Measurements from ENCODE around the gene EPM2AIP1. TPM values are rescaled to one million over a fixed set of nuclear protein-coding genes. Genes with fewer than 3 reads are reported as not detected.

Gene EPM2AIP1
- total and polyA plus RNA-seq, 9 of the 15 experiments (the other 6 are each of a cell fraction or from before 2014, with no cell fraction given) = 6.7 to 44.8 (median 25.2) TPM

DNA sequence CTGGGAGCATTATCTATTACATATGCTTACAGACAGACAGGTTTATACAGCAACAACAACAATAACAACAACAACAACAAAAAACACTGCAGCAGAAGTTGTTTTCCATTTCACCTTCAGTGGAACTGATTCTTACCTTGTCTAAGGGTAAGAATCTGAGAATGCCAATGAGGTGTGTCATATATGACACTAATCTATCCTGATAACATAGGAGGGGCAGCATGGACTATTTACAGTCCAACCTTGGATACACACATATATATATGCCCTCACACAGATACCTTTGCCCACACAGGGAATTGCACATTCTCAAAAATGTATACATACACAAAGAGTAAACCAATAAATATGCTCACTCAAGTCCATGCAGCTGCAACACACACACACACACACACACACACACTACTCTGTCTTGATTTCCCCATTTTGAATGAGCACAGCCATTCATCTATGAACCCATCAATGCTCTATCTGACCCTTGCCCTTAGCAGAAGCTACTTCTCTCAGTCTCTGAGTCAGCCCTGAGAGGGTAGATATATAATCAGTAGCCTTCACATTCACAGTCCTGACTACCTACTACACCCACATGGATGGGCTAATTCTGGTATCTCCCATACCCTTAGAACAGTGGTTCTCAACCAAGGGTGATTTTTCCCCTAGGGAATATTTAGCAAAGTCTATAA, 38.3 kb downstream of the EPM2AIP1 start (continued):
- no peak for TF ChIP-seq E2F8 (IDR thresholded peaks at IDR 0.05; ENCODE audit: low read depth, partially characterized antibody)
- TF ChIP-seq ZNF589 (CRISPR knock-in tag; IDR thresholded peaks at IDR 0.05; ENCODE audit: low read depth) = no peak
- TF ChIP-seq NR2C1 (IDR thresholded peaks at IDR 0.05) = peak; percentile 83
- peak; percentile 85 for TF ChIP-seq NR2C1 (tag; IDR thresholded peaks at IDR 0.05)
- TF ChIP-seq DMBX1 (CRISPR knock-in tag; IDR thresholded peaks at IDR 0.05; ENCODE audit: borderline replicate concordance) = no peak
- TF ChIP-seq TSC22D4 (tag; IDR thresholded peaks at IDR 0.05) = no peak
- TF ChIP-seq, protein P1, sequence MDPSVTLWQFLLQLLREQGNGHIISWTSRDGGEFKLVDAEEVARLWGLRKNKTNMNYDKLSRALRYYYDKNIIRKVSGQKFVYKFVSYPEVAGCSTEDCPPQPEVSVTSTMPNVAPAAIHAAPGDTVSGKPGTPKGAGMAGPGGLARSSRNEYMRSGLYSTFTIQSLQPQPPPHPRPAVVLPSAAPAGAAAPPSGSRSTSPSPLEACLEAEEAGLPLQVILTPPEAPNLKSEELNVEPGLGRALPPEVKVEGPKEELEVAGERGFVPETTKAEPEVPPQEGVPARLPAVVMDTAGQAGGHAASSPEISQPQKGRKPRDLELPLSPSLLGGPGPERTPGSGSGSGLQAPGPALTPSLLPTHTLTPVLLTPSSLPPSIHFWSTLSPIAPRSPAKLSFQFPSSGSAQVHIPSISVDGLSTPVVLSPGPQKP (CRISPR knock-in tag; IDR thresholded peaks at IDR 0.05) = no peak
- TF ChIP-seq LEF1 (IDR thresholded peaks at IDR 0.05) = no peak
- no peak for TF ChIP-seq RBM14 (IDR thresholded peaks at IDR 0.05; ENCODE audit: borderline replicate concordance, insufficient read depth, low read depth, low read length)
- peak; percentile 91 for TF ChIP-seq CBFA2T2 (conservative IDR thresholded peaks at IDR 0.05)
- TF ChIP-seq LARP7 (IDR thresholded peaks at IDR 0.05) = no peak
- TF ChIP-seq, protein P2, sequence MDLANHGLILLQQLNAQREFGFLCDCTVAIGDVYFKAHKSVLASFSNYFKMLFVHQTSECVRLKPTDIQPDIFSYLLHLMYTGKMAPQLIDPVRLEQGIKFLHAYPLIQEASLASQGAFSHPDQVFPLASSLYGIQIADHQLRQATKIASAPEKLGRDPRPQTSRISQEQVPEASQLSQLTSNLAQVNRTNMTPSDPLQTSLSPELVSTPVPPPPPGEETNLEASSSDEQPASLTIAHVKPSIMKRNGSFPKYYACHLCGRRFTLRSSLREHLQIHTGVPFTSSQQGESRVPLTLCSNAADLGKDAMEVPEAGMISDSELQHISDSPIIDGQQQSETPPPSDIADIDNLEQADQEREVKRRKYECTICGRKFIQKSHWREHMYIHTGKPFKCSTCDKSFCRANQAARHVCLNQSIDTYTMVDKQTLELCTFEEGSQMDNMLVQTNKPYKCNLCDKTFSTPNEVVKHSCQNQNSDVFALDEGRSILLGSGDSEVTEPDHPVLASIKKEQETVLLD (IDR thresholded peaks at IDR 0.05) = peak; percentile 56; the same call in 1 of the 2 replicates
- TF ChIP-seq HLTF (IDR thresholded peaks at IDR 0.05) = peak; percentile 54; the same call in 1 of the 2 replicates
- peak; percentile 72; the same call in 1 of the 2 replicates for TF ChIP-seq HDAC2 (IDR thresholded peaks at IDR 0.05)
- TF ChIP-seq ERF (CRISPR knock-in tag; IDR thresholded peaks at IDR 0.05) = no peak
- TF ChIP-seq ZNF212 (CRISPR knock-in tag; IDR thresholded peaks at IDR 0.05) = no peak
- TF ChIP-seq, protein P3, sequence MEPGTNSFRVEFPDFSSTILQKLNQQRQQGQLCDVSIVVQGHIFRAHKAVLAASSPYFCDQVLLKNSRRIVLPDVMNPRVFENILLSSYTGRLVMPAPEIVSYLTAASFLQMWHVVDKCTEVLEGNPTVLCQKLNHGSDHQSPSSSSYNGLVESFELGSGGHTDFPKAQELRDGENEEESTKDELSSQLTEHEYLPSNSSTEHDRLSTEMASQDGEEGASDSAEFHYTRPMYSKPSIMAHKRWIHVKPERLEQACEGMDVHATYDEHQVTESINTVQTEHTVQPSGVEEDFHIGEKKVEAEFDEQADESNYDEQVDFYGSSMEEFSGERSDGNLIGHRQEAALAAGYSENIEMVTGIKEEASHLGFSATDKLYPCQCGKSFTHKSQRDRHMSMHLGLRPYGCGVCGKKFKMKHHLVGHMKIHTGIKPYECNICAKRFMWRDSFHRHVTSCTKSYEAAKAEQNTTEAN (CRISPR knock-in tag; IDR thresholded peaks at IDR 0.05) = no peak
- no peak for TF ChIP-seq ATF1 (CRISPR knock-in tag; IDR thresholded peaks at IDR 0.05)
- TF ChIP-seq ATF1 (tag; IDR thresholded peaks at IDR 0.05) = no peak
